H1 (cell line): ENCODE measurements around the gene TMEM30A. TPM values are rescaled to one million over a fixed set of nuclear protein-coding genes. Genes with fewer than 3 reads are reported as not detected.

Experiments
- CTCF ChIA-PET: fragments of 300-600 bp; sonication (Branson Sonifier 250); formaldehyde crosslinking; loops from one replicate; lab custom pipeline; 2021; ENCODE audit not compliant: partially characterized antibody; lab: Charles Lee
- POLR2A ChIA-PET: fragments of 300-600 bp; sonication (Branson Sonifier 250); formaldehyde crosslinking; loops from one replicate; lab custom pipeline; 2021; ENCODE audit warnings: inconsistent platforms; ENCODE audit not compliant: partially characterized antibody; lab: Charles Lee
- DNase-seq, 2 experiments: peaks; one replicate each; pipeline versions ENCODE4 v3.0.0 to v3.0.0-alpha.2; 2010 to 2022; ENCODE audit warnings: low spot score in 2 of 2, low read depth in 1 of 2, mixed read lengths in 1 of 2
- FAIRE-seq: peaks from 2 replicates; lab custom pipeline; 2011; peaks lifted over from hg19 to GRCh38; lab: Jason Lieb, UNC
- H2AFZ ChIP-seq: 2 replicates; pipeline ENCODE4 v1.8.1; 2012; ENCODE audit warnings: low read length, inconsistent platforms
- H2AK5ac ChIP-seq: 2 replicates; pipeline ENCODE4 v1.6.1; 2013; ENCODE audit warnings: low read depth, low read length
- H2BK120ac ChIP-seq: replicated peaks from 2 replicates; pipeline ENCODE3; 2013; ENCODE audit warnings: low read depth, low read length, inconsistent platforms
- H2BK12ac ChIP-seq: 2 replicates; pipeline ENCODE4 v1.6.1; 2013; ENCODE audit warnings: low read depth, low read length
- H2BK15ac ChIP-seq: 2 replicates; pipeline ENCODE4 v1.6.1; 2013; ENCODE audit warnings: low read length
- H2BK20ac ChIP-seq: 2 replicates; pipeline ENCODE4 v1.6.1; 2013; ENCODE audit warnings: low read length
- H2BK5ac ChIP-seq: 2 replicates; pipeline ENCODE4 v1.6.1; 2013; ENCODE audit warnings: low read depth, low read length
- H3K14ac ChIP-seq: 2 replicates; pipeline ENCODE4 v1.6.1; 2013; ENCODE audit warnings: inconsistent platforms; ENCODE audit not compliant: insufficient read length
- H3K18ac ChIP-seq: 2 replicates; pipeline ENCODE4 v1.6.1; 2013; ENCODE audit warnings: low read length; ENCODE audit errors: extremely low read depth
- H3K23ac ChIP-seq: 2 replicates; pipeline ENCODE4 v1.6.1; 2013; ENCODE audit warnings: inconsistent platforms; ENCODE audit not compliant: insufficient read length
- H3K23me2 ChIP-seq: 2 replicates; pipeline ENCODE4 v1.6.1; 2013; ENCODE audit warnings: low read depth, low read length
- H3K27ac ChIP-seq: 2 replicates; pipeline ENCODE4 v1.6.1; 2011; ENCODE audit warnings: low read depth, low read length, inconsistent platforms
- H3K27me3 ChIP-seq, 4 experiments: replicated peaks in 1 of 4; 1 replicate in 1 of 4; 2 replicates in 3 of 4; pipeline versions ENCODE4 v1.6.1 to v1.8.1; 2011 to 2013; ENCODE audit warnings: low read length in 3 of 4, mild to moderate bottlenecking in 3 of 4, inconsistent platforms in 2 of 4, mixed read lengths in 2 of 4, moderate library complexity in 1 of 4; ENCODE audit not compliant: control insufficient read depth in 3 of 4, insufficient read depth in 3 of 4; ENCODE audit errors: extremely low read depth in 1 of 4
- H3K36me3 ChIP-seq, 4 experiments: 2 replicates each; pipeline versions ENCODE4 v1.6.1 to v1.8.1; 2011 to 2013; ENCODE audit warnings: mild to moderate bottlenecking in 4 of 4, low read length in 3 of 4, moderate library complexity in 2 of 4, control low read depth in 1 of 4, inconsistent platforms in 1 of 4; ENCODE audit not compliant: insufficient read depth in 4 of 4, control insufficient read depth in 2 of 4
- H3K4ac ChIP-seq: replicated peaks from 2 replicates; pipeline ENCODE3; 2013; ENCODE audit warnings: low read length, low read depth, mixed read lengths, inconsistent platforms; ENCODE audit not compliant: insufficient read length
- H3K4me1 ChIP-seq, 4 experiments: replicated peaks in 1 of 4; 1 replicate in 1 of 4; 2 replicates in 3 of 4; pipeline versions ENCODE4 v1.6.1 to v1.8.1; 2011 to 2013; ENCODE audit warnings: low read length in 3 of 4, inconsistent platforms in 2 of 4, mixed read lengths in 1 of 4; ENCODE audit not compliant: insufficient read depth in 4 of 4, control insufficient read depth in 3 of 4
- H3K4me2 ChIP-seq, 2 experiments: 2 replicates each; pipeline versions ENCODE4 v1.6.1 to v1.8.1; 2011 to 2013; ENCODE audit warnings: low read depth in 2 of 2, low read length in 2 of 2, control low read depth in 1 of 2, inconsistent platforms in 1 of 2, mild to moderate bottlenecking in 1 of 2; ENCODE audit not compliant: insufficient read depth in 1 of 2
- H3K4me3 ChIP-seq, 4 experiments: fragments of 200-600, 300-600 bp in 1 of 4; sonication (generic), shearing (Covaris generic), sonication (Bioruptor Twin) in 1 of 4; 2 replicates each; pipeline versions ENCODE4 v1.5.1 to v1.8.1; 2011 to 2016; ENCODE audit warnings: low read length in 4 of 4, low read depth in 3 of 4, control low read depth in 2 of 4, inconsistent platforms in 2 of 4, mild to moderate bottlenecking in 2 of 4, mixed read lengths in 1 of 4, moderate library complexity in 1 of 4; ENCODE audit not compliant: insufficient read depth in 2 of 4; ENCODE audit errors: extremely low read depth in 1 of 4
- H3K56ac ChIP-seq: replicated peaks from 2 replicates; pipeline ENCODE3; 2013; ENCODE audit warnings: low read depth, mild to moderate bottlenecking, mixed read lengths, low read length, inconsistent platforms; ENCODE audit not compliant: insufficient read length
- H3K79me1 ChIP-seq: 2 replicates; pipeline ENCODE4 v1.6.1; 2013; ENCODE audit warnings: low read depth, low read length, control low read depth
- H3K79me2 ChIP-seq, 2 experiments: 2 replicates each; pipeline versions ENCODE4 v1.6.1 to v1.8.1; 2012 to 2013; ENCODE audit warnings: low read length in 2 of 2, mild to moderate bottlenecking in 2 of 2, inconsistent platforms in 1 of 2; ENCODE audit not compliant: insufficient read depth in 2 of 2, control insufficient read depth in 1 of 2
- H3K9ac ChIP-seq, 4 experiments: replicated peaks in 1 of 4; 1 replicate in 1 of 4; 2 replicates in 3 of 4; pipeline versions ENCODE4 v1.6.1 to v1.8.1; 2011 to 2013; ENCODE audit warnings: low read depth in 3 of 4, low read length in 3 of 4, control low read depth in 2 of 4, mild to moderate bottlenecking in 2 of 4, moderate library complexity in 2 of 4, inconsistent platforms in 1 of 4; ENCODE audit errors: extremely low read depth in 1 of 4
- H3K9me3 ChIP-seq, 2 experiments: 2 replicates each; pipeline versions ENCODE4 v1.6.1 to v1.8.1; 2012 to 2013; ENCODE audit warnings: mild to moderate bottlenecking in 2 of 2, moderate library complexity in 2 of 2, control low read depth in 1 of 2, inconsistent platforms in 1 of 2, low read depth in 1 of 2, low read length in 1 of 2, mixed read lengths in 1 of 2; ENCODE audit not compliant: insufficient read depth in 2 of 2
- H4K20me1 ChIP-seq, 2 experiments: replicated peaks in 1 of 2; 2 replicates each; pipeline versions ENCODE3 to v1.8.1; 2011 to 2013; ENCODE audit warnings: inconsistent platforms in 2 of 2, low read length in 2 of 2, mild to moderate bottlenecking in 1 of 2; ENCODE audit not compliant: insufficient read depth in 2 of 2, control insufficient read depth in 1 of 2
- H4K5ac ChIP-seq: 2 replicates; pipeline ENCODE4 v1.6.1; 2013; ENCODE audit warnings: low read length, low read depth, mixed read lengths, inconsistent platforms; ENCODE audit not compliant: insufficient read length
- H4K8ac ChIP-seq: 2 replicates; pipeline ENCODE4 v1.8.0; 2013; ENCODE audit warnings: mild to moderate bottlenecking, moderate library complexity, low read length, inconsistent platforms; ENCODE audit not compliant: insufficient read depth; ENCODE audit errors: extremely low read depth
- H4K91ac ChIP-seq: replicated peaks from 2 replicates; pipeline ENCODE3; 2013; ENCODE audit warnings: low read length, mixed read lengths, inconsistent platforms; ENCODE audit not compliant: insufficient read length
- CBX8 ChIP-seq: fragments of 300-800, 300-1000 bp; sonication (generic); IDR thresholded peaks from 2 replicates; pipeline ENCODE4 v1.7.1; 2016; ENCODE audit warnings: low read depth, low read length, borderline replicate concordance
- EGR1 ChIP-seq: IDR thresholded peaks from 2 replicates; pipeline ENCODE4 v1.6.1; 2011; ENCODE audit warnings: low read depth, low read length, borderline replicate concordance
- EZH2 ChIP-seq: fragments of 200-600 bp; sonication (generic); IDR thresholded peaks from 2 replicates; pipeline ENCODE4 v1.7.1; 2012; ENCODE audit warnings: low read depth, mild to moderate bottlenecking, moderate library complexity, low read length, inconsistent platforms; ENCODE audit not compliant: severe bottlenecking
- FOSL1 ChIP-seq: IDR thresholded peaks from 2 replicates; pipeline ENCODE4 v1.6.1; 2011; ENCODE audit warnings: mild to moderate bottlenecking, low read depth, low read length, moderate library complexity; ENCODE audit not compliant: insufficient read depth
- JUN ChIP-seq: IDR thresholded peaks from 2 replicates; pipeline ENCODE4 v1.6.1; 2011; ENCODE audit warnings: low read depth, mild to moderate bottlenecking, improper control_type of control experiment, low read length
- SIX5 ChIP-seq: IDR thresholded peaks from 2 replicates; pipeline ENCODE4 v1.6.1; 2011; ENCODE audit warnings: mild to moderate bottlenecking, low read depth, low read length
- WGBS, 2 experiments: shearing (Covaris generic) in 1 of 2; methylation state at CpG; one replicate each; pipeline versions ENCODE4 v1.1.6 to v1.1.7; 2013 to 2015; ENCODE audit warnings: low lambda C conversion rate in 2 of 2, mixed read lengths in 2 of 2, inconsistent platforms in 1 of 2, low coverage in 1 of 2, missing lambda C conversion rate in 1 of 2; ENCODE audit not compliant: insufficient replicate concordance in 2 of 2, insufficient coverage in 1 of 2, insufficient read length in 1 of 2; ENCODE audit errors: extremely low coverage in 1 of 2, missing lambda C conversion rate in 1 of 2; 5-methylcytosine and 5-hydroxymethylcytosine counted together
- polyA plus RNA-seq, 7 experiments: library from polyadenylated mRNA; depleted of rRNA in 3 of 7; stranded (reverse) in 5 of 7; unstranded in 2 of 7; fragments of >200 nt in 5 of 7; fragments of 200-250 nt in 2 of 7; gene quantifications; 1 replicate in 5 of 7; 2 replicates in 1 of 7; 4 replicates in 1 of 7; pipeline versions ENCODE4 v1.2.1 to v1.2.3, GENCODE V29; 2011 to 2013; ENCODE audit warnings: missing spikeins in 2 of 7, mixed read lengths in 2 of 7
- total RNA-seq: library from RNA; stranded (reverse); fragmentation: NEBNext Ultra II Directional; extraction: Animal tissue kit (Norgen Biotek cat#: 25700); gene quantifications from 2 replicates; pipeline ENCODE4 v1.2.1, GENCODE V29; 2021
- TF ChIP-seq, protein P1 (sequence below): IDR thresholded peaks from 2 replicates; pipeline ENCODE4 v1.6.1; 2011; ENCODE audit warnings: low read length, improper control_type of control experiment

TMEM30A gene
- total and polyA plus RNA-seq, 2 of the 8 experiments (the other 6 are each of a cell fraction or from before 2014, with no cell fraction given) = 10.5 to 71.0 TPM

DNA sequence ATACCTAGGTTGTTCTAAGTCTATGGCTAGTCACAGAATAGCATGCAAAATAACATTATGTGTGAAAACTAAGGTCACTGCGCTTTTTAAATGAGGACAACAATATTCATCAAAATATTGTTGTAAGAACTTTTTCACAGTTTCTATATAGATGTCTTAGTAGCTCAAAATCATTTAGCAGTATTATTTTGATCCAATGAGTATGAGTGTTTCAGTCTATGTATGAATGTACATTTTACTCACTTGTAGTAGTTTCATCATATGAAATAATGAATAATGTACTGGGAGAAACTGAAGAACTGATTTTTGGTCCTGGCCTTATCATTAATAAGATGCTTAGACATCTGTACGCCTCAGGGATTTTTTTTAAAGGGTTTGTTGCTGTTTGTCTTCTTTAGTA is 16.5 kb upstream of the TMEM30A start:
- no peak overlapping the region for H3K27ac ChIP-seq
- H3K23ac ChIP-seq = no peak overlapping the region
- H3K27me3 ChIP-seq = no peaks in the 10 kb centered on the region
- no peak overlapping the region for H3K9ac ChIP-seq
- no peak overlapping the region for H2BK5ac ChIP-seq
- 94% methylated on average over 2 of the region's 2 CpGs; no CpG with 5 or more reads in 1 of the 2 experiments for WGBS, 2 experiments
- H3K4me2 ChIP-seq = no peak overlapping the region
- H3K4me3 ChIP-seq = no peak overlapping the region
- no peak overlapping the region for H3K18ac ChIP-seq
- H3K36me3 ChIP-seq = no peaks in the 10 kb centered on the region
- H4K8ac ChIP-seq = no peak overlapping the region
- no peak overlapping the region for H3K56ac ChIP-seq
- H3K4ac ChIP-seq = no peak overlapping the region
- H4K20me1 ChIP-seq = no peaks in the 10 kb centered on the region
- no peaks in the 10 kb centered on the region for H3K79me2 ChIP-seq
- no peak overlapping the region for H2BK20ac ChIP-seq
- H2AK5ac ChIP-seq = no peak overlapping the region
- CTCF ChIA-PET = interaction anchor here (1.3 to 3.2 kb wide), 6 partner anchors 14 to 226 kb away, joined by 3 to 12 read pairs (median 4); no protein-coding TSS in a partner anchor
- DNase-seq (no peak), FAIRE-seq (no peak)
- H4K5ac ChIP-seq = no peak overlapping the region
- H3K4me1 ChIP-seq = peaks cover 2 to 6% (median 2%) of the 10 kb centered on the region in 4 experiments; a peak in 3 of 7 replicates
- H2BK120ac ChIP-seq = no peak overlapping the region
- POLR2A ChIA-PET = no interaction called here
- H2BK15ac ChIP-seq = no peak overlapping the region
- H3K14ac ChIP-seq = no peak overlapping the region
- H3K79me1 ChIP-seq = no peaks in the 10 kb centered on the region
- no peak overlapping the region for H2AFZ ChIP-seq
- no peak for TF ChIP-seq SIX5
- no peak for TF ChIP-seq EGR1
- TF ChIP-seq EZH2 = no peak
- TF ChIP-seq, protein P1, sequence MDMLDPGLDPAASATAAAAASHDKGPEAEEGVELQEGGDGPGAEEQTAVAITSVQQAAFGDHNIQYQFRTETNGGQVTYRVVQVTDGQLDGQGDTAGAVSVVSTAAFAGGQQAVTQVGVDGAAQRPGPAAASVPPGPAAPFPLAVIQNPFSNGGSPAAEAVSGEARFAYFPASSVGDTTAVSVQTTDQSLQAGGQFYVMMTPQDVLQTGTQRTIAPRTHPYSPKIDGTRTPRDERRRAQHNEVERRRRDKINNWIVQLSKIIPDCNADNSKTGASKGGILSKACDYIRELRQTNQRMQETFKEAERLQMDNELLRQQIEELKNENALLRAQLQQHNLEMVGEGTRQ = no peak
- no peak for TF ChIP-seq JUN
- TF ChIP-seq CBX8 = no peak
- no peak for TF ChIP-seq FOSL1
- H4K91ac ChIP-seq = no peak overlapping the region
- no peaks in the 10 kb centered on the region for H3K9me3 ChIP-seq
- H2BK12ac ChIP-seq = no peak overlapping the region
- no peaks in the 10 kb centered on the region for H3K23me2 ChIP-seq
